ENCODE data around the gene RAB6A.

RAB6A gene

GRCh38 chr11:73804712-73805111 is 43.8 kb upstream of the RAB6A start:
- no peak for DNase-seq (ENCODE audit: low read depth in 1 of 2, low spot score in 1 of 2)
- Histone ChIP-seq H3K4me3 (replicated peaks; ENCODE audit: insufficient read depth, low read length) (no peak overlapping the region), H3K27me3 (ENCODE audit: insufficient read depth, poor library complexity, severe bottlenecking) (no peaks in the 10 kb centered on the region), H3K27ac (replicated peaks) (no peak overlapping the region)
- no peak for TF ChIP-seq REST (IDR thresholded peaks at IDR 0.05; ENCODE audit: insufficient replicate concordance, low read depth)
- no peak for TF ChIP-seq CTCF (IDR thresholded peaks at IDR 0.05; ENCODE audit: insufficient read depth, low read length)

- no peak for TF ChIP-seq GABPA (IDR thresholded peaks at IDR 0.05; ENCODE audit: low read depth)
- TF ChIP-seq REST (IDR thresholded peaks at IDR 0.05; ENCODE audit: insufficient replicate concordance, low read depth): no peak
- TF ChIP-seq POLR2AphosphoS5 (IDR thresholded peaks at IDR 0.05; ENCODE audit: low read depth): no peak
- no peak for TF ChIP-seq SPI1 (IDR thresholded peaks at IDR 0.05; ENCODE audit: borderline replicate concordance, low read depth)
- no peak for TF ChIP-seq CTCF (IDR thresholded peaks at IDR 0.05; ENCODE audit: insufficient read depth, low read length)
- Histone ChIP-seq H3K27ac (replicated peaks) (no peak overlapping the region), H3K27me3 (ENCODE audit: insufficient read depth, poor library complexity, severe bottlenecking) (no peaks in the 10 kb centered on the region), H3K4me3 (replicated peaks; ENCODE audit: insufficient read depth, low read length) (no peak overlapping the region)
- no peak for DNase-seq (ENCODE audit: low read depth in 1 of 2, low spot score in 1 of 2)
Measured at GRCh38 chr11:73801136-73801535, 40.3 kb upstream of the RAB6A start.

- H3K4me3 ChIP-seq (replicated peaks; ENCODE audit: insufficient read depth, low read length): no peak overlapping the region
- TF ChIP-seq GABPA (IDR thresholded peaks at IDR 0.05; ENCODE audit: low read depth) (no peak), SPI1 (IDR thresholded peaks at IDR 0.05; ENCODE audit: borderline replicate concordance, low read depth) (no peak), REST (IDR thresholded peaks at IDR 0.05; ENCODE audit: insufficient replicate concordance, low read depth) (no peak), POLR2AphosphoS5 (IDR thresholded peaks at IDR 0.05; ENCODE audit: low read depth) (no peak), CTCF (IDR thresholded peaks at IDR 0.05; ENCODE audit: insufficient read depth, low read length) (no peak)
- H3K27me3 ChIP-seq (ENCODE audit: insufficient read depth, poor library complexity, severe bottlenecking): no peaks in the 10 kb centered on the region
- H3K27ac ChIP-seq (replicated peaks): no peak overlapping the region
- DNase-seq (ENCODE audit: low read depth in 1 of 2, low spot score in 1 of 2): no peak
Measured at GRCh38 chr11:73800276-73800806, 39.5 kb upstream of the RAB6A start.

All from HL-60 (cell line).